HepG2 (cell line): Measurements from ENCODE around the gene MAML1. TPM values are rescaled to one million over a fixed set of nuclear protein-coding genes. Genes with fewer than 3 reads are reported as not detected.

Source experiments
- GZF1 ChIP-seq: sonication (generic); formaldehyde crosslinking; IDR thresholded peaks from 2 replicates; pipeline ENCODE4 v1.5.1; 2020; ENCODE audit warnings: mild to moderate bottlenecking, missing genetic modification reagents
- JUN ChIP-seq: sonication (generic); formaldehyde crosslinking; IDR thresholded peaks from 2 replicates; pipeline ENCODE4 v1.4.0; 2020; ENCODE audit warnings: mild to moderate bottlenecking, missing genetic modification reagents
- SIN3B ChIP-seq: fragments of 150-350 bp; IDR thresholded peaks from 2 replicates; pipeline ENCODE4 v1.6.1; 2014; ENCODE audit warnings: low read length
- TCF7 ChIP-seq: sonication (generic); IDR thresholded peaks from 2 replicates; pipeline ENCODE4 v1.6.1; 2016; ENCODE audit warnings: antibody characterized with exemption, low read depth
- TCF7L2 ChIP-seq: IDR thresholded peaks from 2 replicates; pipeline ENCODE4 v1.6.1; 2011; ENCODE audit warnings: mild to moderate bottlenecking, low read depth, low read length, moderate library complexity
- TFE3 ChIP-seq: IDR thresholded peaks from 2 replicates; pipeline ENCODE4 v1.6.1; 2016
- USF2 ChIP-seq, 2 experiments: sonication (generic) in 1 of 2; formaldehyde crosslinking in 1 of 2; IDR thresholded peaks; 2 replicates each; pipeline versions ENCODE4 v1.5.1 to v1.6.1; 2011 to 2020; ENCODE audit warnings: borderline replicate concordance in 1 of 2, low read depth in 1 of 2, low read length in 1 of 2, mild to moderate bottlenecking in 1 of 2, missing genetic modification reagents in 1 of 2, moderate library complexity in 1 of 2
- ZBTB46 ChIP-seq: sonication (generic); formaldehyde crosslinking; IDR thresholded peaks from 2 replicates; pipeline ENCODE4 v1.4.0; 2020; ENCODE audit warnings: mild to moderate bottlenecking, missing genetic modification reagents, borderline replicate concordance
- ZNF235 ChIP-seq: sonication (generic); formaldehyde crosslinking; IDR thresholded peaks from 2 replicates; pipeline ENCODE4 v1.8.1; 2023; ENCODE audit warnings: mild to moderate bottlenecking, missing genetic modification reagents, borderline replicate concordance
- ZNF737 ChIP-seq: sonication (generic); formaldehyde crosslinking; IDR thresholded peaks from 2 replicates; pipeline ENCODE4 v1.5.0; 2020; ENCODE audit warnings: missing genetic modification reagents, mild to moderate bottlenecking, borderline replicate concordance
- polyA plus RNA-seq, 8 experiments: library from polyadenylated mRNA; depleted of rRNA in 3 of 8; stranded (reverse) in 7 of 8; unstranded in 1 of 8; fragments of >200 nt; fragmentation: Illumina TruSeq in 4 of 8; extraction: Trizol in 4 of 8; gene quantifications; 2 replicates each; pipeline versions ENCODE4 v1.2.1 to v1.2.3, GENCODE V29; 2011 to 2016; ENCODE audit warnings: low read depth in 4 of 8, missing spikeins in 1 of 8, mixed read lengths in 1 of 8; ENCODE audit not compliant: insufficient read depth in 1 of 8
- total RNA-seq, 5 experiments: library from RNA; depleted of rRNA; stranded (reverse); fragments of >200 nt; fragmentation: Illumina TruSeq; extraction: Trizol; gene quantifications; 2 replicates each; pipeline ENCODE4 v1.2.3, GENCODE V29; 2016; ENCODE audit warnings: low read depth in 1 of 5
- TF ChIP-seq, protein P1 (sequence below): sonication (generic); formaldehyde crosslinking; IDR thresholded peaks from 2 replicates; pipeline ENCODE4 v1.4.0; 2020; ENCODE audit warnings: mild to moderate bottlenecking, missing genetic modification reagents
- TF ChIP-seq, protein P2 (sequence below): sonication (generic); formaldehyde crosslinking; IDR thresholded peaks from 2 replicates; pipeline ENCODE4 v1.4.0; 2020; ENCODE audit warnings: missing genetic modification reagents

Gene MAML1
- total and polyA plus RNA-seq, 2 of the 13 experiments (the other 11 are each of a cell fraction or from before 2014, with no cell fraction given) = 10.0 to 10.8 TPM

- TF ChIP-seq ZBTB46 (CRISPR knock-in tag) (no peak), JUN (CRISPR knock-in tag) (no peak), USF2 (IDR thresholded peaks at IDR 0.05; ENCODE audit: low read depth, low read length) (no peak), USF2 (CRISPR knock-in tag; IDR thresholded peaks at IDR 0.05; ENCODE audit: borderline replicate concordance) (no peak; the same call in 1 of the 2 replicates), GZF1 (0 out of 2 replicates have a peak, but pooled peaks have one; percentile 11), TCF7L2 (no peak), TCF7 (no peak), ZNF737 (CRISPR knock-in tag) (no peak), SIN3B (no peak), TFE3 (no peak; the same call in 1 of the 2 replicates), ZNF235 (CRISPR knock-in tag) (no peak)
- TF ChIP-seq, protein P1, sequence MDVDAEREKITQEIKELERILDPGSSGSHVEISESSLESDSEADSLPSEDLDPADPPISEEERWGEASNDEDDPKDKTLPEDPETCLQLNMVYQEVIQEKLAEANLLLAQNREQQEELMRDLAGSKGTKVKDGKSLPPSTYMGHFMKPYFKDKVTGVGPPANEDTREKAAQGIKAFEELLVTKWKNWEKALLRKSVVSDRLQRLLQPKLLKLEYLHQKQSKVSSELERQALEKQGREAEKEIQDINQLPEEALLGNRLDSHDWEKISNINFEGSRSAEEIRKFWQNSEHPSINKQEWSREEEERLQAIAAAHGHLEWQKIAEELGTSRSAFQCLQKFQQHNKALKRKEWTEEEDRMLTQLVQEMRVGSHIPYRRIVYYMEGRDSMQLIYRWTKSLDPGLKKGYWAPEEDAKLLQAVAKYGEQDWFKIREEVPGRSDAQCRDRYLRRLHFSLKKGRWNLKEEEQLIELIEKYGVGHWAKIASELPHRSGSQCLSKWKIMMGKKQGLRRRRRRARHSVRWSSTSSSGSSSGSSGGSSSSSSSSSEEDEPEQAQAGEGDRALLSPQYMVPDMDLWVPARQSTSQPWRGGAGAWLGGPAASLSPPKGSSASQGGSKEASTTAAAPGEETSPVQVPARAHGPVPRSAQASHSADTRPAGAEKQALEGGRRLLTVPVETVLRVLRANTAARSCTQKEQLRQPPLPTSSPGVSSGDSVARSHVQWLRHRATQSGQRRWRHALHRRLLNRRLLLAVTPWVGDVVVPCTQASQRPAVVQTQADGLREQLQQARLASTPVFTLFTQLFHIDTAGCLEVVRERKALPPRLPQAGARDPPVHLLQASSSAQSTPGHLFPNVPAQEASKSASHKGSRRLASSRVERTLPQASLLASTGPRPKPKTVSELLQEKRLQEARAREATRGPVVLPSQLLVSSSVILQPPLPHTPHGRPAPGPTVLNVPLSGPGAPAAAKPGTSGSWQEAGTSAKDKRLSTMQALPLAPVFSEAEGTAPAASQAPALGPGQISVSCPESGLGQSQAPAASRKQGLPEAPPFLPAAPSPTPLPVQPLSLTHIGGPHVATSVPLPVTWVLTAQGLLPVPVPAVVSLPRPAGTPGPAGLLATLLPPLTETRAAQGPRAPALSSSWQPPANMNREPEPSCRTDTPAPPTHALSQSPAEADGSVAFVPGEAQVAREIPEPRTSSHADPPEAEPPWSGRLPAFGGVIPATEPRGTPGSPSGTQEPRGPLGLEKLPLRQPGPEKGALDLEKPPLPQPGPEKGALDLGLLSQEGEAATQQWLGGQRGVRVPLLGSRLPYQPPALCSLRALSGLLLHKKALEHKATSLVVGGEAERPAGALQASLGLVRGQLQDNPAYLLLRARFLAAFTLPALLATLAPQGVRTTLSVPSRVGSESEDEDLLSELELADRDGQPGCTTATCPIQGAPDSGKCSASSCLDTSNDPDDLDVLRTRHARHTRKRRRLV (CRISPR knock-in tag) = peak; percentile 66
- TF ChIP-seq, protein P2, sequence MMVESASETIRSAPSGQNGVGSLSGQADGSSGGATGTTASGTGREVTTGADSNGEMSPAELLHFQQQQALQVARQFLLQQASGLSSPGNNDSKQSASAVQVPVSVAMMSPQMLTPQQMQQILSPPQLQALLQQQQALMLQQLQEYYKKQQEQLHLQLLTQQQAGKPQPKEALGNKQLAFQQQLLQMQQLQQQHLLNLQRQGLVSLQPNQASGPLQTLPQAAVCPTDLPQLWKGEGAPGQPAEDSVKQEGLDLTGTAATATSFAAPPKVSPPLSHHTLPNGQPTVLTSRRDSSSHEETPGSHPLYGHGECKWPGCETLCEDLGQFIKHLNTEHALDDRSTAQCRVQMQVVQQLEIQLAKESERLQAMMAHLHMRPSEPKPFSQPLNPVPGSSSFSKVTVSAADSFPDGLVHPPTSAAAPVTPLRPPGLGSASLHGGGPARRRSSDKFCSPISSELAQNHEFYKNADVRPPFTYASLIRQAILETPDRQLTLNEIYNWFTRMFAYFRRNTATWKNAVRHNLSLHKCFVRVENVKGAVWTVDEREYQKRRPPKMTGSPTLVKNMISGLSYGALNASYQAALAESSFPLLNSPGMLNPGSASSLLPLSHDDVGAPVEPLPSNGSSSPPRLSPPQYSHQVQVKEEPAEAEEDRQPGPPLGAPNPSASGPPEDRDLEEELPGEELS (CRISPR knock-in tag) = no peak
These were observed 86.9 kb downstream of the MAML1 start (continued) for GRCh38 chr5:179819296-179820126.
